ENCODE measurements around the gene TMPRSS11B.
"Not testable (repeated sequence)": the region's sequence is repeated elsewhere in the genome, so short reads cannot be mapped to it uniquely, and the experiment has no call there.

Gene TMPRSS11B, protein sequence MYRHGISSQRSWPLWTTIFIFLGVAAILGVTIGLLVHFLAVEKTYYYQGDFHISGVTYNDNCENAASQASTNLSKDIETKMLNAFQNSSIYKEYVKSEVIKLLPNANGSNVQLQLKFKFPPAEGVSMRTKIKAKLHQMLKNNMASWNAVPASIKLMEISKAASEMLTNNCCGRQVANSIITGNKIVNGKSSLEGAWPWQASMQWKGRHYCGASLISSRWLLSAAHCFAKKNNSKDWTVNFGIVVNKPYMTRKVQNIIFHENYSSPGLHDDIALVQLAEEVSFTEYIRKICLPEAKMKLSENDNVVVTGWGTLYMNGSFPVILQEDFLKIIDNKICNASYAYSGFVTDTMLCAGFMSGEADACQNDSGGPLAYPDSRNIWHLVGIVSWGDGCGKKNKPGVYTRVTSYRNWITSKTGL

DNA sequence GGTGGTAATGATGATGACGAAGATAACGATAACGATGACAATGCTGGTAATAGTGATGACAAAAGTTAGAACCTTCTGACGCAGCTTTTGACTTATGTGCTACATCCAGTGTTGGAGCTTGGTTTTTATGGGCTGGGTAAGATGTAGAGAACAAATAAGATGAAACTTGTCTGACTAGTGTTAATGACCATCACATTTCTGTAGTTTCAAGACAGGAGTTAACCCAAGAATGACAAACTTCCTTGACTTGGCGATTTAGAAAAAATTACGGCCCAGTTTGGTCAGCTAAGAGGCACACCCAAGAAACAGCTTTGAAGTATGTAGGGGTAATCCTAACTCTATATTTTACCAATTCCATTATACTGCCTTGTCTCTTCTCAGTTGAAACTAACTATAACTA lies at the start of gene TMPRSS11B:
TMPRSS11B (minus strand) TSS at position 101 of the 400 bp plus-strand sequence. CDS start 136 bp downstream, outside the sequence.
- no peak for DNase-seq

DNA sequence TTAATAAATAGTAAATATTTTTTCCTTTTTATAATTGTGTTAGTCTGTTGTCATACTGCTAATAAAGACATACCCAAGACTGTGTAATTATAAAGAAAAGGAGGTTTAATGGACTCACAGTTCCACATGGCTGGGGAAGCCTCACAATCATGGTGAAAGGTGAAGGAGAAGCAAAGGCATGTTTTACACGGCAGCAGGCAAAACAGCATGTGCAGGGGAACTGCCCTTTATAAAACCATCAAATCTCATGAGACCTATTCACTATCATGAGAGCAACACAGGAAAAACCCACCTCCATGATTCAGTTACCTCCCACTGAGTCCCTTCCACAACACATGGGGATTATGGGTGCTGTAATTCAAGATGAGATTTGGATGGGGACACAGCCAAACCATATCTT lies 45.8 kb upstream of the TMPRSS11B start:
- no peak for DNase-seq

DNA sequence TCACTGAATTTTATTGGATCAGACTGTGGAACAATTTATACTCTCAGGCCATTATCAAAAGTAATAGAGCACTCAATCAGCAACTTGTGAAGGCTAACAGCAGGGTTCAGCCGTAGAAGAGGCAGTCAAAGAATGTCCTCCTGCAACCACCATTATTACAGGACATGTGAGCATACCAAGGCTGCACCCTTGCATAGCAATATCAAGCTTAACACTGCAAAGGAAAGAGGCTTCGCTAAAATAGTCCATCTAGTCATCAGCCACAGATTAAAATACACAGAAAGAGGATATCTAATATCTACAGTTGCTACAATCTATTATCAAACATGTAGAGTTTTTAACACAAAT lies 42.9 kb upstream of the TMPRSS11B start:
- no peak for DNase-seq

DNA sequence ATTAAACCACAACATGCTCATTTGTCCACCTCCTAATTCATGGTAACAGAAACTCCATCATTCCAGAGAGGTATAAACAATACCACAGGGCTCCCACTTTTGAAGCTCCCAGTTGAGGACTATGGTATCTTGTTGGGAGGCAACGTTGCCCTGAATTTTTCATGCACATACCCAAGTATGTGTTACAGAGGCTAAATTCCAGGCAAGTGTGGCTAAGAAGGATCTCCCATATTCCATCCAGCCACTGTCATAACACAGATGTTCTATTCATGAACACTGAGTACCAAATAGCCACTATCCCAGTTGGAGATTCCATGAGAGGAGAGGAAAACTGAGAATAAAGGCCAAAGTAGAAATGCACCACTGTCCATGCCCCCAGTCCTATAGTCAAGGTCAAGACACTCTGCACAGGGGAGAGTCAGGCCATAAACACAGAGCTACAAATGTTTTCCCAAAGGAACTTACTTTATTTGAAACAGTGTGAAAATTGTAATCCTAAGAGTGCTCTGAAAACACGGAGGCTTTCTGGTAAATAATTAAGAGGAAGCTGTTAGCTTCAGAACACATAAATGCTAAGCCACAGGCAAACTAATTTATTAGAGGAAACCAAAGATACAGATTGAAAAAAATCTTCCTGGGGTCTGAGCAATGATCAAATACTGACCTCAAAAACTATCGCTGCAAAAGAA lies 42.4 kb upstream of the TMPRSS11B start:
- DNase-seq: no peak

DNA sequence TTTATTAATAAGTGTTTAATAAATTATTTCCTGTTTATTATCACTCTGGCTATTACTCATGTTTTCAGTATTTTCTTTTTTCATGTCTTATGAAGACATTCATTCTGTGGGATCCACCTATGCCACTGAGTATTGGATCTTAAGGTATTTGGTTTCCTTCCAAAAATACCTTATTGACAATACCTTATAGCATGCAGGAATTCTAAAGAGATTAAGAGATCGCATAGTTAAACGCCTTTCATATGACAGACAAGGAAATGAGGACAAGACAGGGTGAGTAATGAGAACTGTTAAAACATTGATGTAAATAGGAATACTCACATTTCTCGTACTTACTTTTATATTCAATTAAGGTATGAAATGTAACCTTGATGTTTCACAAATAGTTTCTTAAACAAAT lies 38.2 kb upstream of the TMPRSS11B start:
- no peak for DNase-seq

DNA sequence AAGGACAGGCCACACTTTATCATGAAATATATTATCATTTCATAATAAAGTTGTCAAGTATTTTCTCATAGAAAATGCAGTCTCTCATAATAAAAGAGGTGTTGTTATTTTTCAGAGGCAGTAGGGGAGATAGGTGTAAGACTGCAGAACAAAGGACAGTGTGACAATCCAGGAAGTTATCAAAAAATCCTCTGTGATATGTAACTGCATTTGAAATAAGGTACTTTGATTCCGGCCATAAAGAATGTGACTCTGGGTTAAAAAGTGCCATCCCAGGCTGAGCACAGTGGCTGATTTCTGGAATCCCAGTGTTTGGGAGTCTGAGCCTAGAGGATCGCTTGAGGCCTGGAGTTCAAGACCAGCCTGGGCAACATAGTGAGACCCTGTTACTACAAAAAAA lies 37.6 kb upstream of the TMPRSS11B start:
- no peak for DNase-seq

DNA sequence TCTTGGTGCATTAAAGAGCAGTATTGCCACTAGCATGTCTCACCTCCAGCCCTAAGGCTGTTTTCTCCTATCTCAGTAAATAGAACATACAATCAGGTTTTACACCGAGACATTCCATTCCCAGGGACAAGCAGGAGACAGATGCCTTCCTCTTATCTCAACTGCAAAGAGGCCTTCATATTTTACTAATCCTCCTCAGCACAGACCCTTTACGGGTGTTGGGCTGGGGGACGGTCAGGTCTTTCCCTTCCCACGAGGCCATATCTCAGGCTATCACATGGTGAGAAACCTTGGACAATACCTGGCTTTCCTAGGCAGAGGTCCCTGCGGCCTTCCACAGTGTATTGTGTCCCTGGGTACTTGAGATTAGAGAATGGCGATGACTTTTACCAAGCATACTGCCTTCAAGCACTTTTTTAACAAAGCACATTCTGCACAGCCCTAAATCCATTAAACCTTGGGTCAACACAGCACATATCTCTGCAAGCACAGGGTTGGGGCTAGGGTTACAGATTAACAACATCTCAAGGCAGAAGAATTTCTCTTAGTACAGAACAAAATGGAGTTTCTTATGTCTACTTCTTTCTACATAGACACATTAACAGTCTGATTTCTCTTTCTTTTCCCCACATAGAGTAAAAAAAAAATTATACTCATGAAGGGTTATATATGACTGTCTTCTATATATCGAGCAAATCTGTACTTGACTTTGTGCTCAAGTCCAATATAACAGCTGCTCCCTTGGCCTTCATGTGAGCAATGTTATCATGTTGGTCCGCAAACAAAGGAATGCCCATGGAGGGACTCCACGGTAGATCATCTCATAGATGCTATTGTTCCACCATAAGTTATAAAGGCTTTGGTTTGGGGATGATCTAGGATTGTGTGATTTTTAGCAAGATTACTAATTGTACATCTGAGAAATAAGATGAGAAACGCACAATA lies 36.6 kb upstream of the TMPRSS11B start:
- not testable (repeated sequence) for DNase-seq

DNA sequence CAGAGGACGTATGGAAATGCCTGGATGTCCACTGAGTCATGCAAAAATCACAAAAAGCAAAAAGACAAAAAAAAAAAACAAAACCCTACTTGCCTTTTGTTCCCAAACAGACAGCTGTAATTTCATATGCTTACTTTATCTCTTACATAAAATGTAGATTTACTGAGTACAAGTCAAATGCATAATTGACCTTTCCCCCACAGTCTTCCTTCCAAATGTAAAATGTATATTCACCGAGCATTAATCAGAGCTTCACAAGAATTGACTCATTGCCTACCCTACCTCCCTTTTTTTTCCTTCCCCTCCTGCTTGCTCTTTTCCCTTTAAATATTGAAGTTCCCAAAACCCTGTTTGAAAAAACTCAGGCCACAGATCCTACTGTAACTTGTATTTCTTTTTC lies 32.5 kb upstream of the TMPRSS11B start:
- no peak for DNase-seq

DNA sequence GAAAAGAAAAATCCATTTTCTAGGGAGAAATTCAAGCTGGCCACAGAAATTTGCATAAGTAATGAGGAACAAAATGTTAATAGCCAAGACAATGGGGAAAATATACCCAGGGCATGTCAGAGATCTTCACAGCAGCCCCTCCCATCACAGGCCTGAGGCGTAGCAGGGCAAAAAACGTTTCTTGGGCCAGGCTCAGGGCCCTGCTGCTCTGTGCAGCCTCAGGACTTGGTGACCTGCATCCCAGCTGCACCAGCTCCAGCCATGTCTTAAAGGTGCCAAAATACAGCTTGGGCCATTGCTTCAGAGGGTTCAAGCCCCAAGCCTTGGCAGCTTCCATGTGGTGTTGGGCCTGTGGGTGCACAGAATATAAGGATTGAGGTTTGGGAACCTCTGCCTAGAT lies 32.1 kb upstream of the TMPRSS11B start:
- no peak for DNase-seq

DNA sequence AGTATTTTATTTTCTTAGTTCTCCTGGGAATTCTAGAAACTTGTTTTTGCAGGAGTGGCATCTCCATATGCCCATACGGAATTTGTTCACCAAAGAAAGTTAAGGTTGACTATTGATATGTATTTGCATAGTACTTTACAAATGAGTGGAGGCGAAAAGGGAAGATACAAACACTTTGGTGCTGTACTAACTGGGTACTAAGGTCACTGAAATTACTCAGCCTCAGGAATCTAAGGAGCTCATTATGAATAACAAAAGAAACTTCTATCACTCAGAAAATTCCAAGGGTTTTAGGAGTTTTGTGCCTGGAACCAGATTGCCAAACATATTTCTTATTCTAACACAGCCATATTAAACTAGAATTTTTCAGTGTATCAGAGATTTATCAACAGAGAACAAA lies 27.4 kb upstream of the TMPRSS11B start:
- no peak for DNase-seq

DNA sequence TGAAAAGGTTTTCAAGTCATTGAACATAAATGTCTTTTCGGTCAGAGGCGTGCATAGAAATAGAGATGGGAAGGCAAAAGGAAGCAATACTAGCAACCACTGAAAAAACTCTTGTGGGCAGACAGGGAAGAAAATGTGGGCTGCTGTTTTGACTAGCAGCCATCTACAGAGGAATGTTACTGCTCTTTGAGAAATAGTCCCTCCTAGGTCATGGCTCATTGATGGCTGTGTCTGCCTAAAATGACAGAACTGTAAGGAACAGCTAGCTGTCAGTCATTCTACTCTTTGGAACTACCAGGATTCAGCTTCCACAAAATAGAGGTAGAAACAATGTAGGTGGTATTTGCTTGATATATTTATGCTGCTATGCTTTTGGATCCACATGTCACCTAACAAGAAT lies 26.9 kb upstream of the TMPRSS11B start:
- DNase-seq: no peak

DNA sequence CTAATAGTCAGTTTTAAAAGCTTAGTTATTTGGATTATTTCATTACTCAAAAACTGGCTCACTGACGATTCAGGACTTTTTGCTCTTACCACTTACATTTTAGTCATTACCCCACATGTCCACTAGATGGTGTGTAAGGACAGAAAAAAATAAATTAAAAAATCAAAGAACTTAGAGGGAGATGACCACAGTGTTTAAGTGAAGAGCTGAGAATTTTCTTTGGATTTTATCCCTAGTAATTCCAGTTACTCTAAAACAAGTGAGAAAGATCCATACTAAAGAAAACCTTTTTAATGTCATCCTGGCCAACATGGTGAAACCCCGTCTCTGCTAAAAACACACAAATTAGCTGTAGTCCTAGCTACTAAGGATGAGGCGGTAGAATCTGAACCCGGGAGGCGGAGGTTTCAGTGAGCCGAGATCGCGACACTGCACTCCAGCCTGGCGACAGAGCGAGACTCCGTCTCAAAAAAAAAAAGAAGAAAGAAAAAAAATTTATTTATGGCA lies 26.4 kb upstream of the TMPRSS11B start:
- DNase-seq: peak in 1 of 2 donors; percentile 56

DNA sequence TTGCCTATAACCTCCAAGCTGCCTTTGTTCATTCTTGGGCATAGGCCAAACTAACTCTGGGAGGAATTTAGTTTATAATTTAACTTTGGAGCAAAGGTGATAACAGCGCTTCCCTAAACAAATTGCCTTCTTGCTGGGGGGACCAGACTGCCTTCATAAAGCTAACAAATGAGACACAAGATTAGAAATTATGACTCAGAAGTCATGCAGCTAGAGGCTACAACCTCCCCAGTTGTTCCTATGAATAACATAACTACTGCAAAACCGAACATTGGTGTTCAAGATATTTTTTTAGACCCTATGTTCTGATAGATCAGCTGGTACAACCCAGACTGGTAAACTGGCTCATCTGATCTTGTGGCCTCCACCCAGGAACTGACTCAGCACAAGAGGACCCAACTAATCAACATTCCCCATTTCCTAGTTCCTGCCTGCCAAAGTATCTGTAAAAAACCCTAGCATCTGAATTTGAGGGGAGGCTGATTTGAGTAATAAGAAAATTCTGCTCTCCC lies 22.0 kb upstream of the TMPRSS11B start:
- DNase-seq: no peak

DNA sequence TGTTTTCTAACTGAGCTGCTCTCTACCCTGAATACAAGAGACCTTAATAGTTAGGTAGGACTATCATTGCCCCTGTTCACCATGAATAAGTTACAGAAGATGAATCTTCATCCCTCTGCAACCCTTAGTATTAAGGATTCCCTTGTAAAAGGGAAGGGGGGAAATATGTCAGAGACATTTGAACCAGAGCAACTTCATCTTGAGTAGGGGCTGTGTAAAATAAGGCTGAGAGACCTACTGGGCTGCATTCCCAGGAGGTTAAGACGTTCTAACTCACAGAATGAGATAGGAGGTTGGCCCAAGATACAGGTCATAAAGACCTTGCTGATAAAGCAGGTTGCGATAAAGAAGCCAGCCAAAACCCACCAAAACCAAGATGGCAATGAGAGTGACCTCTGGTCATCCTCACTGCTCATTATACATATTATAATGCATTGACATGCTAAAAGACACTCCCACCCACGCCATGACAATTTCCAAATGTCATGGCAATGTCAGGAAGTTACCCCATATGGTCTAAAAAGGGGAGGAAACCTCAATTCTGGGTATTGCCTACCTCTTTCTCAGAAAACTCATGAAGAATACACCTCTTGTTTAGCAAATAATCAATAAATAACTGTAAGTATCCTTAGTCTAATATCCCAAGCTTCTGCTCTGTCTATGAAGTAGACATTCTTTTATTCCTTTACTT lies 19.5 kb upstream of the TMPRSS11B start:
- DNase-seq: no peak

DNA sequence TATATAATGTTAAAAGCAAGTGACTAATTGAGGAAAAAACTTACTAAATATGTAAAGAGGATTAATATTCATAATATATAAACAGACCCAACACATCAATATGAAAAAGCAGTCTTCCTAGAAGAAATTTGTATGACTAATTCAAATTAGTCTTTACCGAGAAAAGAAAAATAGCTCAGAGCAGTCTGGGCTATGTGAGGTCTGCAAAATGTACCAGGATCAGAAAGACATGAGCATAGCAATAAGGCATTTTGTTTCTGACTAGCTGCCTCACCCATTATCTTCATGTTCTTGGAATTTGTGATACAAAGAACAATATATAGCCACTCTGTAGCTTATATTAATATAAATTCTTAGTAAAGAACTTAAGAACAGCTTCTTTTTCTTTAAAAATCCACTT lies 13.7 kb upstream of the TMPRSS11B start:
- DNase-seq: no peak

DNA sequence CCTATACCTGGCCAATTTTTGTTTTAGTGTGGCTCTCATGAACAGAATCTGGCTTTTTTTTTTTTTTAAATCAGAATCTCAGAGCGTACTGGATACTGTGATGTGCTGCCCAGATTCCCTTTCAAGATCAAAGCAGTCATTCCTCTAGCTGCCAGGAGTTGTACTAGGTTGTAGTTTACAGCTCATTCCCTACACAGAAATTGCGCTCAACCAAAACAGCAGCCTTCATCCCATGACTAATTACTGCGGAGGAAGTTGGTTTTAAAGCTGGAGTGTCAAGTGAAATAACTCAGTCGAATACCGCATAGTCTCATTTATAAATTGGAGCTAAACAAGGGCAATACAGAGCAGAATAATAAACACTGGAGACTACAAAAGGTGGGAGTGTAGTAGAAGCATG lies 12.2 kb upstream of the TMPRSS11B start:
- no peak for DNase-seq

DNA sequence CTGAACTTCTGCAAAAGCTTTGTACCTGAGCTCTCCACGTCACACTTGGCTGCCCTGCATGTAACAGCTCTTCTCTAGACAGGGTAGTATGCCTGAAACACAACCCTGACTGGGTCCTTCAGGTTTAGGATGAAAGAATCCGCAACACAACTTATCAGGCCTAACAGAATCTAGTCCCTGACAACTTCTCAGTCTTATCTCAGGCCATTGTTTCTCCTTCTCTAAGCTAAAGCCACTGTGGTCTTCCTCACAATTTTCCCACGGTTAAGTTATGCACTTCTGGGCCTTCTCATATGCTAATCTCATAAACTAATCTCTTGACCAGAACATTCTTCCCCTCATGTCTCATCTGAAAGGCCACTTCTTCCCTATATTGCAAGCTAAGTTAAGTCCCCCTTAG lies 10.8 kb upstream of the TMPRSS11B start:
- DNase-seq: no peak

DNA sequence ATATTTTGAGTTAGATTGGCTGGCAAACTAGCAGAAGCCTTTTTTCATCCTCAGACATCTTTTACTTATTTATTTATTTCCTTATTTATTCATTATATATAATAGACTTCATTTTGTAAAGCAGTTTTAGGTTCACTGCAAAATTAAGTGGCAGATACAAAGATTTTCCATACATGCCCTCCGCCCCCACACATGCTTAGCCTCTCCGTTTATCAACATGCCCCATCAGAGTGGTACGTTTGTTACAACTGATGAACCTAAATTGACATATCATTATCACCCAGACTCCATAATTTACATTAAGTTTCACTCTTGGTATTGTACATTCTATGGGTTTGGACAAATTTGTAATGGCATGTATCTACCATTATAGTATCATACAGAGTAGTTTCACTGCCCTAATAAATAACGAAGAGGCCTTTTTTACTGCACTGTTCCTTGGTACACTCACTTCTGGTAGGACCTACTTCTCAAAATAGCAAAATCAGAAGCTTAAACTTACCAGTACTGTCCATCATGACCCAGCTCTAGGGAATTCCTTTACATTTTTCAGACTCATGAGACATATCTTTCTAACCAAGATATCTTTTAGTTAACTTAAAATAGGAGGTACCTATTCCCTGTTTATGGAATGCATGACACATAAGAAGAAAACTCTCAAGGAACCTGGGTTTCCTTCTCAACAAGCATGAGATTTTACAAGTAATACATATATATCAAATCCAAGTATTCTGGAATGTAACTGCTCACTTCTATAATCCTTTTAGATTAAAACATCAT lies 4.8 kb upstream of the TMPRSS11B start:
- DNase-seq: no peak

DNA sequence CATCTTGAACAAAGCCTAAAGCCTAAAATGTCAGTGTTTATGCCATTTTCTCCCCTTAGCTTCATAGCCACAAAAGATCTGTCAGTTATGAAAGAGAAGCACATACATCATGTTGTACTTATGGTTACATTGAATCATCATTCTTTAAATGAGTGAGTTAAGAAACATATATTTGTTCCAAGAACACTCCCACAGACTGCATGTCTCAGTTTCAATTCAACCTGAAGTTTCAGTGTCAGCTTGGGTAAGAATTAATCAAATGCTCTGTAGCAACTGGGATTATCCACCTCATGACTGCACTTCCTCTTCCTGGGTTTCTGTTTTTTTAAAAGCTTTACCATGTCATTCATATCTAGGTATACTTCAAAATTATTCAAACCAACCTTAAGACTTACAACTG lies 3.9 kb upstream of the TMPRSS11B start:
- DNase-seq: no peak

DNA sequence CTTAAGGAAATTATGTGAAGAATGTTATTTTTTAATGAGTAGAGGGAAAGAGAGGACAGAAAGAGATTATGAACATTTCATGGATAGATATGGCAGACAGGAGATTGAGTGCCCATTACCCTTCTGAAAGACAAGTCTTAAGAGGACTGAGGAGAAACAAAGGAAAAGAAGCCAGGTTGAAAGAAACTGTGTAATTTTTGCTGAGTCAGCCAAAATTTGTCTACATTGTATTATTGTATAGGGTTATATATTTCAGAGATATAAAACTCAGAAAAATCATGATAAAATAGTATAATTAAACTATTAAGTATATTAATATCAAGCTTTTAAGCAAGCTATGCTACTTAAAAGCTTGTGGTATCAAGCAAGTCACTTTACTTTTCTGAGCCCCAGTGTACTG lies 4.9 kb downstream of the TMPRSS11B start:
- DNase-seq: no peak

DNA sequence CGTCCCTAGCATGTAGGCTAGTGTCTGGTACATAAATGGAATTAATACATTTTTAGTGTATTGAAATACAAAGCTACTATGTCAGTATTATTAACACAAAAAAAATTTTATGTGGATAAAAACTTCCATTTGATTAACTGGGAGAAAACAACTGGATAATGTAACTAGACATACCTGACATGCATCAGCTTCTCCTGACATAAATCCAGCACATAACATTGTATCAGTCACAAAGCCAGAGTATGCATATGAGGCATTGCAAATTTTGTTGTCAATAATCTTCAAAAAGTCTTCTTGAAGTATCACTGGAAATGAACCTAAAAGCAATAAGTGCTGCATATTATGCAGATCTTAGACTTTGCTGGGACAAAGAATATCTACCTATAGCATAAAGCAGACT lies 16.9 kb downstream of the TMPRSS11B start:
- DNase-seq: no peak

DNA sequence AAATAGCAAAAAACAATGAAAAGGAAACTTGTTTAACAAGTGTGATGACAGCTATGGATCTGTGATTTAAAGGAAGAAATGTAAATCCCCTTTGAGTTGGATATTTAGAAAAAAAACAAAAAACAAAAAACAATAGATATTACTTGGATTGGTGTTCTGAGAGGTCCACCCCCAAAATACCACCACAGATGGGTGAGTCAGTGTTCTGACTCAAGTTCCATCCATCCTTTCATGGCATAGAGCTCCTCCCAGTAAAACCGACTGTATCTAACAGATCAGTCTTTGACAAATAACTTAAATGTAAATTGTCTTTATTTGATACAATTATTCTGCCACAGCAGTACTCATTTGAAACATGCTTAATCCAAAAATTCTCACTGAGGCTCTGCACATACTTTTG lies 27.4 kb downstream of the TMPRSS11B start:
- DNase-seq: no peak
